Measurements from ENCODE around the gene SYNDIG1. TPM values are rescaled to one million over a fixed set of nuclear protein-coding genes. Genes with fewer than 3 reads are reported as not detected.

SYNDIG1 gene
- polyA plus RNA-seq, 1 experiment: 1.7 TPM

- ChIA-PET CTCF (no interaction called here), POLR2A (no interaction called here)
- no peaks in the 10 kb centered on the region for H3K27me3 ChIP-seq (ENCODE audit: control insufficient read depth, insufficient read depth, low read length)
- TF ChIP-seq, protein P1, sequence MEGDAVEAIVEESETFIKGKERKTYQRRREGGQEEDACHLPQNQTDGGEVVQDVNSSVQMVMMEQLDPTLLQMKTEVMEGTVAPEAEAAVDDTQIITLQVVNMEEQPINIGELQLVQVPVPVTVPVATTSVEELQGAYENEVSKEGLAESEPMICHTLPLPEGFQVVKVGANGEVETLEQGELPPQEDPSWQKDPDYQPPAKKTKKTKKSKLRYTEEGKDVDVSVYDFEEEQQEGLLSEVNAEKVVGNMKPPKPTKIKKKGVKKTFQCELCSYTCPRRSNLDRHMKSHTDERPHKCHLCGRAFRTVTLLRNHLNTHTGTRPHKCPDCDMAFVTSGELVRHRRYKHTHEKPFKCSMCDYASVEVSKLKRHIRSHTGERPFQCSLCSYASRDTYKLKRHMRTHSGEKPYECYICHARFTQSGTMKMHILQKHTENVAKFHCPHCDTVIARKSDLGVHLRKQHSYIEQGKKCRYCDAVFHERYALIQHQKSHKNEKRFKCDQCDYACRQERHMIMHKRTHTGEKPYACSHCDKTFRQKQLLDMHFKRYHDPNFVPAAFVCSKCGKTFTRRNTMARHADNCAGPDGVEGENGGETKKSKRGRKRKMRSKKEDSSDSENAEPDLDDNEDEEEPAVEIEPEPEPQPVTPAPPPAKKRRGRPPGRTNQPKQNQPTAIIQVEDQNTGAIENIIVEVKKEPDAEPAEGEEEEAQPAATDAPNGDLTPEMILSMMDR (IDR thresholded peaks at IDR 0.05; ENCODE audit: insufficient read depth, low read depth, low read length): no peak
- H3K4me3 ChIP-seq (ENCODE audit: low read depth, low read length): no peak overlapping the region
- no peaks in the 10 kb centered on the region for H3K36me3 ChIP-seq (ENCODE audit: control insufficient read depth, insufficient read depth, low read length)
- no peak for DNase-seq (ENCODE audit: low read depth)
Measured at GRCh38 chr20:24528583-24529368, 59.3 kb downstream of the SYNDIG1 start.

GRCh38 chr20:24529369-24529719 is 59.9 kb downstream of the SYNDIG1 start:
- ChIA-PET POLR2A (no interaction called here), CTCF (no interaction called here)
- no peak overlapping the region for H3K4me3 ChIP-seq (ENCODE audit: low read depth, low read length)
- no peaks in the 10 kb centered on the region for H3K27me3 ChIP-seq (ENCODE audit: control insufficient read depth, insufficient read depth, low read length)
- DNase-seq (ENCODE audit: low read depth): no peak
- TF ChIP-seq, protein P1 (IDR thresholded peaks at IDR 0.05; ENCODE audit: insufficient read depth, low read depth, low read length): no peak
- H3K36me3 ChIP-seq (ENCODE audit: control insufficient read depth, insufficient read depth, low read length): no peaks in the 10 kb centered on the region

GRCh38 chr20:24530131-24530680 is 60.8 kb downstream of the SYNDIG1 start:
- DNase-seq (ENCODE audit: low read depth): no peak
- ChIA-PET CTCF (no interaction called here), POLR2A (no interaction called here)
- TF ChIP-seq, protein P1 (IDR thresholded peaks at IDR 0.05; ENCODE audit: insufficient read depth, low read depth, low read length): no peak
- Histone ChIP-seq H3K4me3 (ENCODE audit: low read depth, low read length) (no peak overlapping the region), H3K36me3 (ENCODE audit: control insufficient read depth, insufficient read depth, low read length) (no peaks in the 10 kb centered on the region), H3K27me3 (ENCODE audit: control insufficient read depth, insufficient read depth, low read length) (no peaks in the 10 kb centered on the region)

DNA sequence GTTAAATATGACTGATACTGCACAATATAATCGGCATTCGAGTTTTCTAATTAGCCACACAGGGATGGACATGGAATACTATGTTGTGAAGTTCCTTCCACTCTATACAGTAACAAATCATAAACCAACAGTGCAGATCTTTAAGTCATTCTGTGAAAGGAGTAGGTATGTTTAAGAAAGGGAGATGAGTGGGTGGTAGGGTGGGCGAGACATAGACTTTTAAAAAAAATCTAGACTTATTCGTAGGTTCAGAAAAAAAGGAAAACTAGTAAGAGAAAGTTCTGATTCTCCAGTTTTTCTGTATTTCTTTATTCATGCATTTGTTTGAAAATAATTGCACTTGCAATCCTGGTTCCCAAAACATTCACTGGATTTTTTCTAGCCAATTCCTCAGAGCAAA is 61.8 kb downstream of the SYNDIG1 start:
- TF ChIP-seq, protein P1 (IDR thresholded peaks at IDR 0.05; ENCODE audit: insufficient read depth, low read depth, low read length): no peak
- H3K4me3 ChIP-seq (ENCODE audit: low read depth, low read length): no peak overlapping the region
- no peaks in the 10 kb centered on the region for H3K27me3 ChIP-seq (ENCODE audit: control insufficient read depth, insufficient read depth, low read length)
- CTCF ChIA-PET: no interaction called here
- no peak for DNase-seq (ENCODE audit: low read depth)
- POLR2A ChIA-PET: no interaction called here
- no peaks in the 10 kb centered on the region for H3K36me3 ChIP-seq (ENCODE audit: control insufficient read depth, insufficient read depth, low read length)

DNA sequence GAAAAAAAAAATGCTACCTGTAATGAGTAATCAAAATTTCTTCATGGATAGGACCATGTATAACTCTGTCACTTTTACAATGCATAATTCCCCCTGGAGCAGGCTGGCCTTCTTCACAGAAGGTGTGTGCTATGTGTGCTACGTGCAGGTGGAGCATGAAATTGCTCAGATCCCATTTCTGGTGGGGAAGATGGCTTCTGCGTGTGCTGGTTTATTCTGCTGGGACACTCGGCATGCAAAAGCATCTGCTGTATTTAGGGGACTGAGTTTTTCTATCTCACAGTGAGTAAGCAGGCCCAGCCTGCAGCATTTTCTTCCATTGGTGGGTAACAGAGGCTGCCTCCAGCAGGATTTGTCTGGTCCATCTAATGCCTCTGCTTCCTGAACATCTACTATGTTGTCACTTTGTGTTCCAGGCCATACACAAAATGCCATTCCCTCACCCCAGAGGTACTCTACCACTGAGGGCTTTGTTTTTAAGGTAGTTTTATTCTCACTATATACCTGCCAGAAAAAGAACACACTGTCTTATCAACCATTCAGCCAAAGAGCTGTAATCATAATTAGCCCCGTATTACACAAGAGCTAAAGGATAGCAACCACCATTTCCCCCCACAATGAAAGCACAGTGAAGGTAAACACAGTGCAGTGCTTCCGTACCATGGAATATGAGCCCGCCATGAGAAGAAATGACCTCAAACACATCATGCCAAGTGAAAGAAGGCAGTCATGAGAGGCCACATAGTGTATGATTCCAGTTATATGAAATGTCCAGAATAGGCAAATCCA is 62.4 kb downstream of the SYNDIG1 start:
- POLR2A ChIA-PET: no interaction called here
- CTCF ChIA-PET: no interaction called here
- TF ChIP-seq, protein P1 (IDR thresholded peaks at IDR 0.05; ENCODE audit: insufficient read depth, low read depth, low read length): no peak

More for the DNA sequence above, 62.4 kb downstream of the SYNDIG1 start:
- Histone ChIP-seq H3K27me3 (ENCODE audit: control insufficient read depth, insufficient read depth, low read length) (no peaks in the 10 kb centered on the region), H3K36me3 (ENCODE audit: control insufficient read depth, insufficient read depth, low read length) (no peaks in the 10 kb centered on the region), H3K4me3 (ENCODE audit: low read depth, low read length) (no peak overlapping the region)
- DNase-seq (ENCODE audit: low read depth): no peak

Data from BJ (cell line).